ENCODE measurements around the gene COPE. TPM values are rescaled to one million over a fixed set of nuclear protein-coding genes. Genes with fewer than 3 reads are reported as not detected.

The COPE gene
- total RNA-seq, 4 donors from 2014 or later, result 169 to 229 (median 203) TPM

DNA sequence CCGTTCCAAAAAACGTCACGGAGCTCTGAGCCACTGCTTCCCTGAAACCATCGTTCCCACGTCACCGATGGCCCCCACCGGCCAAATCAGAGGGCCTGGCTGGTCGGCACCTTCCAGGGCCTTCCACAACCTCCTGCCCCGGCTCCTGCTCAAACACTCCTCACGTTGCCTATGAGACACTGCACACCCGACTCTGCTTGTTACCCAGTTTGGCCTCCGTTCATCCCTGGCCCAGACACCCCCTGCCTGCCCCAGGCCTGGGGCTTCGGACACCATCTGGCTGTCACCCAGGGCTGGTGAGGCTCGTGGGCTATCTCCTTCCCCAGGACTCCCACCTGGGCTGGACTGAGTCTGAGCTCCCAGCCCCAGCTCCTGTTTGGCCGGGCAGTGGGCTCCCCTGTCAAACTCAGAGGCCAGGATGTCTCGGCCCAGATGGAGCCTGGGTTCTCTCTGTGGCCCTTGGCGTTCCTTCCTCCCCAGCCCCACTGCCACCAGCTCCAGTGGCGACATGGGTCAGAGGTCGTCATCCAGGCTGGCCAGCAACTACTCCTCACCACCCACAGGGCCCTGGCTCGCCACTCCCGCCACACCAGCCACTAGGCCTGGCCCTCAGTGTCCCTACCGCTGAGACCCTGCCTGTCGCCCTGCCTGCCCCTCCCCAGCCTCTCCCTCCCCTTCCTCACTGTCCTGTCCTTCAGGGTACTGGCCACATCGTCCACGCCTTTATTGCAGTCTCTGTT, 41.0 kb downstream of the COPE start:
- Histone ChIP-seq H3K4me3 (no peak overlapping the region), H3K9me3 (no peaks in the 10 kb centered on the region), H3K27ac (no peak overlapping the region), H3K4me1 (no peaks in the 10 kb centered on the region), H3K36me3 (peaks cover 0 to 4% of the 10 kb centered on the region in 2 donors), H3K27me3 (no peaks in the 10 kb centered on the region)
- no peak for TF ChIP-seq POLR2A (IDR thresholded peaks at IDR 0.05)
- intact Hi-C loops (cut with DNase I; ENCODE audit: low total_unique reads) (no loop called here), in situ Hi-C loops (cut with MboI; ENCODE audit: low sequenced_read_pairs in 4 of 4) (no loop called here)
- DNase-seq, result no peak
- no peak for ATAC-seq

DNA sequence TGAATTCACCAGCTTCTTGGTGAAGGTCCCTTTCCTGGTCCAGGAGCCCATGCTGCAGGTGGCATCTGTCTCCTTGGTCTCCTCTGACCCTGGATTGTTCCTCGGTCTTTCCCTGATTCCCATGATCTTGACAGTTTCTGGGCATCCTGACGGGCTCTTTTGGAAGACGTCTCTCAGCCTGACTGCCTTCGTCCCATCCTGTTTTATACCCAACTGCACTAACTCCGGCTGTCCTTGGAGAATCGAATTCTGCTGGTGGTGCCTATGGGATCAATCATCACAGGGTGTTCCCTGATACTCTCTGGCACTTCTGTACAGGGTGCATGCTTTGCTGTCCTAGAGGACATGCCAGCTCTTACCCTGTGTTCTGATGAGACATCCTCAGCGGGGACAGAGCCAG, 42.3 kb downstream of the COPE start:
- in situ Hi-C loops (cut with MboI; ENCODE audit: low sequenced_read_pairs in 4 of 4) (no loop called here), intact Hi-C loops (cut with DNase I; ENCODE audit: low total_unique reads) (no loop called here)
- no peaks in the 10 kb centered on the region for H3K4me1 ChIP-seq
- H3K36me3 ChIP-seq, result peaks cover 0 to 4% of the 10 kb centered on the region in 2 donors
- ATAC-seq (no peak), DNase-seq (no peak)
- H3K9me3 ChIP-seq, result no peaks in the 10 kb centered on the region
- no peaks in the 10 kb centered on the region for H3K27me3 ChIP-seq
- no peak for TF ChIP-seq POLR2A (IDR thresholded peaks at IDR 0.05)
- TF ChIP-seq, protein P1, sequence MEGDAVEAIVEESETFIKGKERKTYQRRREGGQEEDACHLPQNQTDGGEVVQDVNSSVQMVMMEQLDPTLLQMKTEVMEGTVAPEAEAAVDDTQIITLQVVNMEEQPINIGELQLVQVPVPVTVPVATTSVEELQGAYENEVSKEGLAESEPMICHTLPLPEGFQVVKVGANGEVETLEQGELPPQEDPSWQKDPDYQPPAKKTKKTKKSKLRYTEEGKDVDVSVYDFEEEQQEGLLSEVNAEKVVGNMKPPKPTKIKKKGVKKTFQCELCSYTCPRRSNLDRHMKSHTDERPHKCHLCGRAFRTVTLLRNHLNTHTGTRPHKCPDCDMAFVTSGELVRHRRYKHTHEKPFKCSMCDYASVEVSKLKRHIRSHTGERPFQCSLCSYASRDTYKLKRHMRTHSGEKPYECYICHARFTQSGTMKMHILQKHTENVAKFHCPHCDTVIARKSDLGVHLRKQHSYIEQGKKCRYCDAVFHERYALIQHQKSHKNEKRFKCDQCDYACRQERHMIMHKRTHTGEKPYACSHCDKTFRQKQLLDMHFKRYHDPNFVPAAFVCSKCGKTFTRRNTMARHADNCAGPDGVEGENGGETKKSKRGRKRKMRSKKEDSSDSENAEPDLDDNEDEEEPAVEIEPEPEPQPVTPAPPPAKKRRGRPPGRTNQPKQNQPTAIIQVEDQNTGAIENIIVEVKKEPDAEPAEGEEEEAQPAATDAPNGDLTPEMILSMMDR (IDR thresholded peaks at IDR 0.05 in 4 of 5, conservative IDR thresholded peaks at IDR 0.05 in 1 of 5), result no peak
- H3K4me3 ChIP-seq, result no peak overlapping the region
- H3K27ac ChIP-seq, result no peak overlapping the region

DNA sequence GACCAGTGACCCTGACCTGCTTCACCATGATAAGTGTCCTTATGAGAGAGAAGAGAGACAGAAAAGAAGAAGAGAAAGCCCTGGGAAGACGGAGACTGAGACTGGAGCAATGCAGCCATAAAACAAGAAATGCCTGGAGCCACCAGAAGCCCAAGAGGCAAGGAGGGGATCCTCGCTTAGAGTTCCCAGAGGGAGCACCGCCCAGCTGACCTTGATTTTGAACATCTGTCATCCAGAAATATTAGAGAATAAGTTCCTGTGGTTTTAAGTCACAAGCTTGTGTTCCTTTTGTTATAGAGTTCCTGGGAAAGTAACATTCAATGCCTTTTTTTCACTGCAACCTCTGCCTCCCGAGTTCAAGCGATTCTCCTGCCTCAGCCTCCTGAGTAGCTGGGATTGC, 43.5 kb downstream of the COPE start:
- in situ Hi-C loops (cut with MboI; ENCODE audit: low sequenced_read_pairs in 4 of 4), result no loop called here
- intact Hi-C loops (cut with DNase I; ENCODE audit: low total_unique reads), result no loop called here
- TF ChIP-seq, protein P1 (IDR thresholded peaks at IDR 0.05 in 4 of 5, conservative IDR thresholded peaks at IDR 0.05 in 1 of 5), result no peak
- no peak for TF ChIP-seq POLR2A (IDR thresholded peaks at IDR 0.05)
- Histone ChIP-seq H3K36me3 (peaks cover 0 to 4% of the 10 kb centered on the region in 2 donors), H3K4me1 (no peaks in the 10 kb centered on the region), H3K9me3 (no peaks in the 10 kb centered on the region), H3K4me3 (no peak overlapping the region), H3K27me3 (no peaks in the 10 kb centered on the region), H3K27ac (no peak overlapping the region)
- DNase-seq, result no peak
- ATAC-seq, result no peak

DNA sequence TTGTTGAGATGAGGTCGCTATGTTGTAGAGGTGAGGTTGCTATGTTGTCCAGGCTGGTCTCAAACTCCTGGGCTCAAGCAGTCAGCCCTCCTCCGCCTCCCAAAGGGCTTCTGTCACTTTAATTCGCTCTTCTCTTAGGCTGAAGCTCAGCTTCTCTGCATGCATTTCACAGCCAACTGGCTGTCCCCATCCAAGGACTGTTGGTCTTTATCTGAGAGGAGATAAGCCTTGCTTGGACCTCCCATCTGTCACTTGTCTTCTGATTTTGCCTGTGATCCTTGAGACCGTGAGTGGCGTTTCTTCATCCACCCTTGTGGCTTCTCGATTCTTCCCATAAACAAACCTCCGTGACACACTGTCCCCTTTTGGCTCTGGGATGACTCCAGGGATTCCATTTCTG, 47.6 kb downstream of the COPE start:
- TF ChIP-seq, protein P1 (IDR thresholded peaks at IDR 0.05 in 4 of 5, conservative IDR thresholded peaks at IDR 0.05 in 1 of 5), result no peak
- TF ChIP-seq POLR2A (IDR thresholded peaks at IDR 0.05), result no peak
- intact Hi-C loops (cut with DNase I; ENCODE audit: low total_unique reads) (no loop called here), in situ Hi-C loops (cut with MboI; ENCODE audit: low sequenced_read_pairs in 4 of 4) (no loop called here)
- peaks cover 0 to 12% of the 10 kb centered on the region in 2 donors for H3K36me3 ChIP-seq
- ATAC-seq (no peak), DNase-seq (no peak)
- H3K4me3 ChIP-seq, result no peak overlapping the region
- H3K9me3 ChIP-seq, result no peaks in the 10 kb centered on the region
- no peak overlapping the region for H3K27ac ChIP-seq
- H3K27me3 ChIP-seq, result no peaks in the 10 kb centered on the region
- peaks cover 0 to 4% of the 10 kb centered on the region in 2 donors for H3K4me1 ChIP-seq

DNA sequence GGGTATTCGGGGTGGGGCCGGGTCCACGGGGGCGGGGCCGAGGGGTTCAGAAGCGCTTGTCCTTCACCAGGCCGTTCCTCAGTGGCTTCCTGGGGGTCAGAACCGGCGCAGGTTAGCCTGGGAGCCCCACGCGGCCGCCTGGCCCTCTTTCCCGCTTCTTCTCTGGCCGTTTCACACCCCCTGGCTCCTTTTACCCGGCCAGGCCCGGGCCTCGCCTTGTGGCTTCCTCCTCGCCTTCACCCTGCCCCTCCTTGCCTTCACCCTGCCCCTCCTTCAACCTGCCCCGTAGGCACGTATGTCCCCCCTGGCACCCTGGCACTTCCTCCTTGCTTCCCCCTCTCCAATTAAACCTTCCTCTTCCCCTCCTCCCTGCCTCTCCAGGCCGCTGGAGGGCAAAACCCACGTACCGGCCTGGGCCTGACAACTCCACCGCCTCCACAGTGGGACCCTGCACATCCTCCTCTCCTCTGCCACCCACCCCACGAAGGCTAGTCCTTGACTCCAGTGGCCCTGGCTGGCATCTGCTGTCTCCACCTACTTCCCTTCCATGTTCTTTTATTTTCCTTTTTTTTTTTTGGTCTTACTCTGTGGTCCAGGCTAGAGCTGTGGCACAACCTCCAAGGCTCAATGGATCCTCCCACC, 48.5 kb downstream of the COPE start:
- Histone ChIP-seq H3K36me3 (peaks cover 0 to 19% of the 10 kb centered on the region in 2 donors), H3K4me1 (peaks cover 0 to 4% of the 10 kb centered on the region in 2 donors), H3K4me3 (no peak overlapping the region), H3K9me3 (no peaks in the 10 kb centered on the region), H3K27me3 (no peaks in the 10 kb centered on the region), H3K27ac (no peak overlapping the region)
- no peak for ATAC-seq
- intact Hi-C loops (cut with DNase I; ENCODE audit: low total_unique reads) (no loop called here), in situ Hi-C loops (cut with MboI; ENCODE audit: low sequenced_read_pairs in 4 of 4) (no loop called here)
- DNase-seq, result no peak
- TF ChIP-seq, protein P1 (IDR thresholded peaks at IDR 0.05 in 4 of 5, conservative IDR thresholded peaks at IDR 0.05 in 1 of 5), result no peak
- TF ChIP-seq POLR2A (IDR thresholded peaks at IDR 0.05), result no peak

Measured in gastrocnemius medialis (tissue), 4 donors.